Effector CD4-positive, alpha-beta T cell (primary cell): Measurements from ENCODE around the gene OPN3.
A peak's percentile ranks its signal among the peaks of the same experiment; 100 is the strongest.

Source experiments
- DNase-seq: peaks from one replicate; pipeline ENCODE4 v3.0.0-alpha.2; 2020

OPN3 gene

GRCh38 chr1:241645199-241645598 is 5.0 kb upstream of the OPN3 start:
- no peak for DNase-seq

GRCh38 chr1:241644259-241644658 is 4.1 kb upstream of the OPN3 start:
- DNase-seq = no peak

DNA sequence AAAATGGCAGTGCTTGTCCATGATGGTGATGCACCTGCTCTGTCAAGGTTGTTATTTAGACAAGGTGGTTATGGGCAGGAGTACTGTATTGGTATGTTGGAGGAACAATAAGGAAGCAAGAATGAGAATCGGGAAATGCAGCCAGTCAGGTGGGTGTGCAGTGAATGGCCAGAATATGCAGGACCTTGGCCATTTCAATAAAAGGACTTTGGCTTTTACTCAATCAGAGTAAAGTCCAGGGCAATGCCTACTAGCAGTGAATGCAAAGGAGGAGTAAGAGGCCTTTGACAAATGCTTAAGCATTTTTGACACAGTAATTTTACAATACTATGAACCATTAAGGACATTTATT is 2.4 kb upstream of the OPN3 start:
- no peak for DNase-seq

- no peak for DNase-seq
Observed at GRCh38 chr1:241641773-241642592, 1.8 kb upstream of the OPN3 start.

GRCh38 chr1:241640867-241641622 is 876 bp upstream of the OPN3 start:
- no peak for DNase-seq

GRCh38 chr1:241639623-241640148 is 483 bp downstream of the OPN3 start:
- DNase-seq = no peak

GRCh38 chr1:241638909-241639622 is 1.1 kb downstream of the OPN3 start:
- DNase-seq = no peak

DNA sequence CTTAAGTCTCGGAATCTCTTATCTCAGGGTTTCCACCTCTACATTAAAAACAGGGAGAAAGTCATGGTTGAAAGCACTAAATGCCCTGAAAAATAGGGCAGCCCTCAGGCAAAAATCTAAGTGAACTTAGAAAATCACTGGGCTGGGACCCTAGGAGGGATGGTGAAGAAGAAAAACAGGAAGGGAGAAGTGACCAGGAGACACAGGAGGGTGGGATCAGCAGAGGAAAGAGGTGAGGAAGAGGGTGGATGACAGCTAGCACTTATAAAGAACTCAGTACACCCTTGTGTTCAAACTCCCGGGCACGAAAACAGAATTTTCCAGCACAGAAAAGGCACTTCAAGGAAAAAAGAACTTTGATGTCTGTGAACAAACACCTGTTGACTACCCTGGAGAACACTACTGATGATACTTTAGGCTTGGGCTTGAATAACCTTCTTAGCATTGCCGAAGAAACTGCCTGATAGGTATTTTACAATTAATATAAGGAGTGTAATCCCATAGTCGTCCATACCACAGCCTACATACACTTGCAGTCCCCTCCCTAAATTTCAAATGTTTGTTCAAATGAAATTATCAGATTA is 2.0 kb downstream of the OPN3 start:
- no peak for DNase-seq

GRCh38 chr1:241637604-241638003 is 2.6 kb downstream of the OPN3 start:
- no peak for DNase-seq

- DNase-seq = no peak
Observed at GRCh38 chr1:241637046-241637590, 3.1 kb downstream of the OPN3 start.

- no peak for DNase-seq
Observed at GRCh38 chr1:241636291-241636690, 3.9 kb downstream of the OPN3 start.

GRCh38 chr1:241635556-241636152 is 4.5 kb downstream of the OPN3 start:
- no peak for DNase-seq

DNA sequence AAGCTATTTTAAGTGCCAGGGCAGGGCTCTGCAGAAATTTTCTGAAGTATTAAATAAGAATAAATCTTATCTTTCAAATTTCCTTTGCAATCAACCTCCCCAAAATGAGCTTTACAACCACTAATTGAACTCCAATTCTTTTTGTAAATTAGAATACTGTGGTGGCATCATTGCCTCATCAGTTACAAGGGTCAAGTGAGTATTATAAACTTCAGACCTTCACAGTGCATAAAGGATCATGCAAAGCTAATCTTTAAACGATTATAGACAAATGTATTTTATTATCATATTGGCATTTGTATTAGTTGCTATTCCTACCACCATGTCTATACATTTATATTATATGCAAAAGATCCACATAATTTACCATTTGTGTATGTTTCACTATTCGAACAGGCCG is 7.2 kb downstream of the OPN3 start:
- no peak for DNase-seq

DNA sequence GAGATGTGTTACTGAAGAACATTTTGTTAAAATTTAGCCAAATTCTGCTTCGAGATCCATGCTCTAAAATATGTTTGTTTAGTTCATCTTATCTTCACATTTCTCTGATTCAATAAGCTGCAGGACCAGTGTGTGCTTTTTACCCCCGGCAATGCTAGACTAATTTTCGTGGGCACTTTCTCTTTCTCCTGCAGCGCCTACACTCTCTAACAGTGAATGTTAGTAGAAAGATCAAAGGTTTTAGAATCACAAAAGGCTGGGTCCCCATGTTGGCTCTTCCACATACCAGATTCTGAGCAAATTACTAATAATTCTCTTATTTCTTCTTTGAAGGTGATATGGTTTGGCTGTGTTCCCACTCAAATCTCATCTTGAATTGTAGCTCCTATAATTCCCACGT is 8.5 kb downstream of the OPN3 start:
- DNase-seq = no peak

DNA sequence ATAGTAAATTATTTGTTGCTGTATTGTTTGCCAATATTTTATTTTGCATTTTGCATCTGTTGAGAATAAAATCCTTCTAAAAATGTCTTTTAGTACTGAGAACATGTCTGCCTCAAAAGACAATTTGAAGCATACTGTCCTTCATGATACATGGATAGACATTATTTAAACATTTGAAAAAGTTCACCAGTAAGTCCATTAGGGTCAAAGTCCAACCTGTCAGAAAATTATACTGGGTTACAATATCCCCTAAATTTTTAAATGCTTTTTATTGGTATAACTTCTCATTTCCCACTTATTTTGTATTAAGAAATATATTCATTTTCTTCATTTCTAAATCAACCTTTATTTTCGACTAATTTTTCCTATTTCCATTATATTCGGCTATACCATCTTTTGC is 9.3 kb downstream of the OPN3 start:
- no peak for DNase-seq

- DNase-seq = no peak
Observed at GRCh38 chr1:241630476-241630875, 9.7 kb downstream of the OPN3 start.

- no peak for DNase-seq
Observed at GRCh38 chr1:241630005-241630404, 10.2 kb downstream of the OPN3 start.

DNA sequence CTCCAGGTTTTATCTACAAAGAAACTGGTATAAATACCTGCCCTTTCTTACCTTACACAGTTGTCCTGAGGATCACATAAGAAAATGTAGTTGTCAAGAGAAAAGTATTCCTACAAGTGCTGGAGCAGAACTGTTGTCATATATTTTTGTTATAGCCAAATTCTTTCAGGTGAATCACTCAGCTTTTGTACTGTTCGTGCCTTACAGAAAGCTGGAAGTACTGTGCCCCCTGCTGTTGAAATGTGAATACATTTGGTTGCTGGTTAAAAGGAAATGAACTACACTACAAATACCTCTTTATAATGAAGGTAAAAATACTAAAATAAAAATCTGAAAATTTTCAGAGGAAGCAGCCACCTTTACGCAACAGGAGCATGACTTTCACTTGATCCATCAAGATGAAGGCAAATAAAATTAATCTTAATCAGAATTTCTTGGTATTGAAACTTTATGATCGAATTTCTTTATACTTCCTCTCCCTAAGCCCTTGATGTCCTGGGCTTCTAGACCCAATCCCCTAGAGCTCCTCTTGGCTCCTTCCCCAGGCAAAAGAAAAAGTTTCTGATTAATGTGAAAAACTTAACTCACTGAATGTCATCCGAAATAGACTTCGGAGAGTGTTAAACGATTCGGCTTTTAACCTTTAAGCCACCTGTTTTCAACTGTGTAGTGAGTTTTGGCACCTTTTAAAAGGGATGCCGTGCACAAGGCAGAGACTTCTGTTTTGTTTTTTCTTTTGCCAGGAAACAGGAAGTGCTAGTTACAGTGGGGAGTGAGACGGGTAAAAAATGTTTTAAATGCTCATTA is 12.5 kb downstream of the OPN3 start:
- DNase-seq = peak; percentile 36

DNA sequence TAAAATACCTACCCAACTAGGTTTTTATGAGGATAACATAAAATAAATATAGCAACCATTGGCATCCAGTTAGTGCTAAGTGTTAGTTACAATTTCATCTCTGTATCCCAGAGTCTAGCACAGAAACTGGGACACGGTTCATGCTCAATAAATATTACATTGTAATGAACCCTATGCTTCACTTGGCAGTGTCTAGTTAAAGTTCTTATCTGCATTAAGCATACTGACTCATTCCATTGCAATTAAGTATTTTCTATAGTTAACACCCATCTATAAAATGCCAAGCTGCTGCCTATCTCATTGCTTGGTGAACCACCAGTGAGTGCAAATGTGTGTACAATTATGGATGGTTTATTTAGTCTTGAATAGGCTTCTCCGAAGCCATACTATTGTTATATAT is 15.2 kb downstream of the OPN3 start:
- DNase-seq = no peak

DNA sequence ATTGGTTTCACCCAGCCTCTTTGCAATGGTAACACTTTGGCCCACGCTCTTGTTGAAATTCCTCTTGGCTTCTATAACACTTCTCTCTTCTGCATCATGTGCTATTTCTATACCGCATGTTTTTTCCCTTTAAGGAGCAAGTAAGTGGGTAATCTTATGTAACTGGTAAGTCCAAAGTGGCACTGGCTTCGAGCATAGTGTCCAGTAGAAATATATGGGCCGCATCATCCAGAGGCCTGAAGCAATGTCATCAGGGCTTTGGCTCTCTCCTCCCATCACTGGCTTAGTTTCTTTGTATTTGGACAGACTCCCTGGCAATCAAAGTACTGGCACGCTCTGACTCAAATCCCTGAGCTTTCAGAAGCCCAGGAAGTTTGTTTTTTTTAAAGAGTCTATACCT is 17.5 kb downstream of the OPN3 start:
- DNase-seq = no peak

- no peak for DNase-seq
Observed at GRCh38 chr1:241617426-241617825, 22.7 kb downstream of the OPN3 start.
